ENCODE measurements around the gene SMIM15.
A peak's percentile ranks its signal among the peaks of the same experiment; 100 is the strongest.
"Not testable (repeated sequence)": the region's sequence is repeated elsewhere in the genome, so short reads cannot be mapped to it uniquely, and the experiment has no call there.

The SMIM15 gene, protein sequence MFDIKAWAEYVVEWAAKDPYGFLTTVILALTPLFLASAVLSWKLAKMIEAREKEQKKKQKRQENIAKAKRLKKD

DNA sequence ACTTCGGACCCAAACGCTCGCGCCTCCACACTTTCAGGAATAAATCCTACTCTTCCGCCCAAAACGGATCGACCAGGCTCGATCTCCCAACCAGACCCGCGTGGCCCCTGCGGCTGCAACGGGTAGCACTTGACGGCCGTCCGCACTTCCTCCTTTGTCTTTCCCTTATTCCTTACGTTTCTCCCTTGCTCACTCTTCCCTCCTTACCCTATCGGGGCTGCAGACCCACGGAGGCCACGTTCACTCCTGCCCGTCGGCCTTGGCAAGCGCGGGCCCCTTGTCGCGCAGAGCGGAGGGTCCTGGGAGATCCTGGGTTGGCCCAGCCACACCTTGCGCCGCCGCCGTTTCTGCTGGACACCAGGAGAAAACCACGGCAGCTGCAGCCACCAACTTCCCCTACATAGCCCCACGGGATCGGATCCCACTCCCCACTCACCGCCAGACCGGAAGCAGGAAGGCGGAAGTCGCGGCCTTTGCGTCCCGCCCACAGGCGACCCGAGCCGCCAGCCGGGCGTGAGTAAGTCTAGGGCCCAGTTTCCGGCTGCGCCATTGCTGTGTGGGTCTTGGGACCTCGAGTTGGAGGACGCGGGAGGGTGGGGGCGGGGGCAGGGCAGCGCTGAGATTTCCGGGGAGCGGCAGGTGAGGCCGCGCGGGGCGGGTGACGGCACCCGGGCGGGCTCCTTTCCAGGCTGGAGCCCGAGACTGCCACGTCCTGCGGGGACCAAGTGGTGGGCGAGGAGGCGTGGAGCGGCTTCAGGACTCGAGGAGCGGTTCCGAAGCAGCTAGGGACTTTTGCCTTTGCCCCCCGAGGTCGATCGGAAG, at the start of gene SMIM15:
Gene SMIM15 (minus strand): TSS at position 459 of the 822 bp plus-strand sequence. CDS start 2,297 bp downstream, outside the sequence.
- DNase-seq, result peak; percentile 82

- DNase-seq, result no peak
These were observed 45.6 kb upstream of the SMIM15 start for GRCh38 chr5:61207884-61208283.

DNA sequence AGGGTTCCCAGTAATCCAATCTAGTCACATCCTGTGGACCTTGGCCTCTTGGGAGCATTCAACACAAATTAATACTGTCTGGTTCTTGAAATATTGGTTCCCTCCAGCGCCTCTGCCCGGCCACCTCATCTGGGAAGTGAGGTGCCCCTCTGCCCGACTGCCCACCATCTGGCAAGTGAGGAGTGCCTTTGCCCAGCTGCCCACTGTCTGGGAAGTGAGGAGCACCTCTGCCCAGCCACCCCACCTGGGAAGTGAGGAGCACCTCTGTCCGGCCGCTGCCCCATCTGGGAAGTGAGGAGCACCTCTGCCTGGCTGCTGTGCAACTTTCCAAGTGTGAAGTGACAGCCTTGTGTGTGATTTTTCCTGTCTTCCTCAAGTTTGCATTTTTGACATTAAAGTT, 42.7 kb upstream of the SMIM15 start:
- DNase-seq, result no peak

- no peak for DNase-seq
These were observed 39.9 kb upstream of the SMIM15 start for GRCh38 chr5:61202213-61202612.

DNA sequence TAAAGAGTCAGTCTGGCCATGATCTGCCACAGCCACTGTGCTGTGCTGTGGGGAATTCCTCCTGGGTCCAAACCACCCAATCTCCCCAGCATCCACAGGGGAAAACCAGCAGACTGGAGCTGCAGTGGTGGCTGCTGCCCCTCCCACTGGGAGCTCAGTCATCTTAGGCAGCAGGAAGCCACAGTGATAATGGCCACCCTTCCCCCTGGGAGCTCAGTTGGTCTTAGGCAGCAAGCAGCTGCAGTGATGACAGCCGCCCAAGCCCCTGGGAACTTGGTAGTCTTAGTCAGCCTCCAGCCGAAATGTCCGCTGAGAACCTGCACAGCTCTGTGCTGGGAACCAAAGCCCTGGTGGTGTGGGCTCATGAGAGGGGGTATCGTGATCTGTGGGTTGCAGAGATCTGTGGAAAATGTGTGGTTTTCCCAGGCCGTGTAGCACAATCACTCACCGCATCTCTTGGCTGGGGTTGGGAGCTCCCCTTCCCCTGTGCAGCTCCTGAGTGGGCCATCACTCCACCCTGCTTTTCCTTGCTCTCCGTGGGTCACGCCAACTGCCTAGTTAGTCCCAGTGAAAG, 38.4 kb upstream of the SMIM15 start:
- DNase-seq, result no peak

- no peak for DNase-seq
These were observed 36.3 kb upstream of the SMIM15 start for GRCh38 chr5:61198606-61199005.

DNA sequence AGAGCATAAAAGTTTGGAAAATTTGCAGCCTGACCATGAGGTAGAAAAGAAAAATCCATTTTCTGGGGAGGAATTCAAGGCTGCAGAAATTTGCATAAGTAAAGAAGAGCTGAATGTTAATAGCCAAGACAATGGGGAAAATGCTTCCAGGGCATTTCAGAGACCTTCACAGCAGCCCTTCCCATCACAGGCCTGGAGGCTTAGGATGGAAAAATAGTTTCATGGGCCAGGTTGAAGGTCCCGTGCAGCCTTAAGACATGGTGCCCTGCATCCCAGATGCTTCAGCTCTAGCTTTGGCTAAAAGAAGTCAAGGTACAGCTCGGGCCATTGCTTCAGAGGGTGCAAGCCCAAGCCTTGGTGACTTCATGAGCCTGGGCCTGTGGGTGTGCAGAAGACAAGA, 25.6 kb upstream of the SMIM15 start:
- DNase-seq, result not testable (repeated sequence)

GRCh38 chr5:61187352-61187751, 25.1 kb upstream of the SMIM15 start:
- DNase-seq, result not testable (repeated sequence)

- no peak for DNase-seq
These were observed 24.4 kb upstream of the SMIM15 start for GRCh38 chr5:61186634-61187033.

GRCh38 chr5:61184708-61185107, 22.4 kb upstream of the SMIM15 start:
- no peak for DNase-seq

DNA sequence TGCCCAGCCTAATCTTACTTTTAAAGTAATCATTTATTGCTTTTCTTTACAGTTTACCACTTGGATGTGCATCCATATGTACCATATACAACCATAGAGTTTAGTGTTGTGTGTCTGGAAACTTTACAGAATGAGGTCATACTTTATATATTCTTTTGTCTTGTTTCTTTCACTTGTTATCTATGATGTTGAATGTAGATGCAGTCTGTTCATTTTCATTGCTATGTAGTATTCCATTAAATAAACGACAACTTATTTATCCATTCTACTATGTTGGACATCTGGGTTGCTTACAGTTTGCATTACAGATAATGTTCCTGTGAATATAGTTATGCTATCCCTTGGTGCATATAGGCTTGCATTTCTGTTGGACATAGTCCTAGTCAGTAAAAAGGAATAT, 21.3 kb upstream of the SMIM15 start:
- DNase-seq, result no peak

DNA sequence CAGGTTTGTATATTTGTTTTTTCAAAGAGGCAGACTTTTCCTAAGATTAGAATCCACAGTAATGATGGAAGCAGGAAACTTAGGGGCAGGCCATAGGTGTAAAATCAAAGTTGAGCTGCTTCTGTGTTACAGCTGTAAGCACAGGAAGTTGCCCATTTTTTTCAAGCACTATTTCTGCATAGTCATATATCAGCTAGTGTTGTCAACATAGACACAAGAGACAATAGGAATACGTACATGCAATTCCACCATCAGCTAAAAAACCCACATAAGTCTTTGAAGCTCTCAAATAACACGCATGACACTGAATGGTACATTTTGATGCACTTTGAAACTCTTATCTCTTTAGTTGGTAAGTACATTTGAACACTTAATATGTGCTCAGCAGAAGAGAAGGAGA, 20.2 kb upstream of the SMIM15 start:
- DNase-seq, result no peak

- no peak for DNase-seq
These were observed 18.6 kb upstream of the SMIM15 start for GRCh38 chr5:61180886-61181285.

DNA sequence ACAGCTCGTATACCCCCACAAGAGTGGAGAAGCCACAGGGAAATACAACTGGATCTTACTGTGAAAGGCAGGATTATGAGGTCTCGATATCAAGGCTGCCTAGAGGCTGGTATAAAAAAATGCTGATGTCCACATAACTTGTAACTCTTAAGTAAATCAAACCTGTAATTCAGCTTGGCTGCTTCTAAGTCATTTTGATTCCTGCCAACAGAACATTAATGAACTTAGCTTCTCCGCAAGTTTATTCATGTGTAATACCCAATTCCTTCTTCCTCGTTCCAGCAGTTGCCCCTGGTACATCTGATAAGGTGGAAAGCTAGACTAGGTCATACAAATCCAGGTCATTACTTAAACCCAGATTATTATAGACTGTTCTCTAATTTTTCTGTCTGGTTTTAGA, 16.4 kb upstream of the SMIM15 start:
- no peak for DNase-seq

DNA sequence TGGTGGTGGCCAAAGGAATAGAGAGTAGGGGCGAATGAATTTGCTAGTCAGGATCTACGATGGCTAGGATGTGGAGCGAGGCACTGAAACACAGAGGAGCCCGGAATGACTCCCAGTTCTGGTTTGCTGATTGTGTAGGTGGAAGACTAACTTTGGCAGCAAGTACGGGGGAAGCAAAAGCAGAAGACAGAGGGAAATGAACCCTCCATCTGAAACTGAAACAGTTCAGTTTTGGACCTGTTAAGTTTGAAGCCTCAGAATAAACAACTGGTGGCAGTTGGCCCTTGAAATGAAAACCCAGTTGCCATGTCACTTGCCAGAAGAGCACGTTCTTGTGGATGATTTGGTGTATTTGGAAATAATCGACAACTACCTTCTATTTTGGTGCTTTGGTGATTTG, 15.4 kb upstream of the SMIM15 start:
- DNase-seq, result no peak

DNA sequence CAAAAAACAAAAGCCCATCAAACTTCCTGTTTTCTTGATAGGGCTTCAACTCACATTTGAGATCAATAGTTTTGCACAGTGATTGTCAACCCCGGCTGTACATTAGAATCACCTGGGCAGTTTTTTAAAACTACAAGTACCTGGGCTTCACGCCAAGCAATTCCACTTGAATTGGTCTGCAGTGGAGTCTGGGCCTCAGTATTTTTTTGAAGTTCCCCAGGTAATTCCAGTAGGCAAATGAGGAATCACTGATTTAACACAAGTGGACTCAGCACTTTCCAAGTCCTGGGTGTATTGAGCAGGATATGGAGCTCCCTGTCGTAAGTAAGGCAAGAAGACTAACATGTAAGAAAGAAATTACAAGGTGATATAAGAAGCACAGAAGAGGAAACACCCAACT, 14.8 kb upstream of the SMIM15 start:
- DNase-seq, result no peak

- no peak for DNase-seq
These were observed 14.4 kb upstream of the SMIM15 start for GRCh38 chr5:61176631-61177030.

- DNase-seq, result no peak
These were observed 9.2 kb upstream of the SMIM15 start for GRCh38 chr5:61171479-61171878.

DNA sequence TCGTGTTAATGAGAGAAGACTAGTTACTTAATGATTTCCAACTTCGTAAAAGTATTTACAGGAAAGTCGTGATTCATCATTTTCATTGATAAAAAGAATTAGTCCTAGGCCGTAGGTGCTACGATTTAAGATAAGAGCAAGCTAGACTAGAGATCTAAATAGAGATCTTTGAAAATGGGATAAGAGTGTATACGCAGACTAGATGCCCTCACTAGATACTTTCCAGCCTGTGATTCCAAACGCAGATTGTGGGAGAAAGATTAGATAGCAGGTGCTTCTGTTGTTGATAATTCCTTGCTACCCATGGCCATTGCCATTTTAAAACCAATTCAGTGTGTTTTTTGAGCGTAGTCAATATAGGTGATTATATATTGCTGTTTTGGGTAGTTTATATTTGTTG, 6.7 kb upstream of the SMIM15 start:
- no peak for DNase-seq

DNA sequence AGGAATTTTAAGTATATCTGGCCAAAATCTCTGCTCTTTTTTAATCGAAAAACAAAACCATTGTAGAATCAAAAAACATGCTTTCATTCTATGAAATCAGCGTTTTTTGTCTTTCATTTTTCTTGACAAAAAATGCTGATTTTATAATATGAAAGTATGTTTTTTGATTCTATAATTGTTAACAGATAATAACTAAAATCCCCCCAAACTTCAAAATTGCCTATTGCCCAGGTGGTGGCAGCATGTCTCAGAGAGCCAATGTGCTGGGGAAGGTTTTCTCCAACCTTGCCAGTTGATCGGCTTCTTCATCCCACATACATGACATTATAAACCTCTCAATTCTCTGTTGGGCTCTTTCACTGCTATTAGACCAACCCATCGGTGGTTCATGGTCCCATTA, 5.1 kb upstream of the SMIM15 start:
- no peak for DNase-seq

DNA sequence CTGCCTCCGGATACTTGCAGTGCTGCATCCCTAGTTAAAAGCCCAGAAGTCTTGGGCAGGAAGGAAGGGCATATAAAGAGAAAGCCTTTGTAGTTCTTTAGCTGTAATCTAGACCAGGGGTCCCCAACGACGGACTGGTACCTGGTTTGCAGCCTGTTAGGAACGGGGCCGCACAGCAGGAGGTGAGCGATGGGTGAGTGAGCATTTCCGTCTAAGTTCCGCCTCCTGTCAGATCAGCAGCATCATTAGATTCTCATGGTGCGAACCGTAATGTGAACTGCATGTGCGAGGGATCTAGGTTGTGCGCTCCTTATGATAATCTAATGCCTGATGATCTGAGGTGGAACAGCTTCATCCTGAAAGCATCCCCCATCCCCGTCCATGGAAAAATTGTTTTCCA, 1.6 kb upstream of the SMIM15 start:
- DNase-seq, result no peak

DNA sequence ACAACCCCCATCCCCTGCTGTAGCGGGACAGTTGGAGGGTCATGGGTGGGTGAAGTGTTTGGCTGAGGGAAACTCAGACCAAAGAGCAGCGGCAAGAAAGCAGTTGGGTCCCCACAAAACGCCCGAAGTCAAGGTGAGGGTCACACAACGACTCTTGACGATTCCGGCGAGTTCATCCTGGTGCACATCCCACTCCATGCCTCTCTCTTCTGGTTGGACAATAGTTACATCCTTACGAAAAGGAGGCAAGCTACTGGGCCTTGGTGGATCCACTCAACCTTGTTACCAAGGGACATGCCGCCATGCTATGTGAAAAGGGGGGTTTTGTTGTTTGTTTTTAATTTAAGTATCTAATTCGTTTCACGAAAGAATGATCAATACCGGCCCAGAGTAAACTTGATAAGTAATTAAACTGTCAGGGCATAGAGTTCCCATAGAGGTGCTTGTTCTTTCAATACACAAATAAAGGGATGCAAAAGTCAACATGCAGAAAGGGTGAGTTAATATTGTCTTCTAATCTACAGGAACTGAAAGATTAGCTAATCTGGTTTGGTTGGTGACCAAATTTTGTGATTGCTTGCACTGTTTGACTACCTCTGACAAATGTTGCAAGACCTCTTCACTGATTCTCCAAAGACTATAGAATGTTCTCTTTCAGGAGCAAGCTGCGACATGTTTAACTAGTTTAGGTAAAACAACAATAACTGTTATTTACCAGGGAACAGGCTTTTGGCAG, 732 bp upstream of the SMIM15 start:
- DNase-seq, result peak; percentile 13

GRCh38 chr5:61160497-61160896, 1.8 kb downstream of the SMIM15 start:
- DNase-seq, result no peak

- no peak for DNase-seq
These were observed 2.4 kb downstream of the SMIM15 start for GRCh38 chr5:61159836-61160235.

All from CD4-positive, alpha-beta T cell treated with Interleukin-17A for 1 hour (primary cell).